ENCODE data around the gene TXLNA. TPM values are rescaled to one million over a fixed set of nuclear protein-coding genes. Genes with fewer than 3 reads are reported as not detected.
"Not testable (repeated sequence)": the region's sequence is repeated elsewhere in the genome, so short reads cannot be mapped to it uniquely, and the experiment has no call there.

TXLNA gene
- 10.5 TPM for total RNA-seq

DNA sequence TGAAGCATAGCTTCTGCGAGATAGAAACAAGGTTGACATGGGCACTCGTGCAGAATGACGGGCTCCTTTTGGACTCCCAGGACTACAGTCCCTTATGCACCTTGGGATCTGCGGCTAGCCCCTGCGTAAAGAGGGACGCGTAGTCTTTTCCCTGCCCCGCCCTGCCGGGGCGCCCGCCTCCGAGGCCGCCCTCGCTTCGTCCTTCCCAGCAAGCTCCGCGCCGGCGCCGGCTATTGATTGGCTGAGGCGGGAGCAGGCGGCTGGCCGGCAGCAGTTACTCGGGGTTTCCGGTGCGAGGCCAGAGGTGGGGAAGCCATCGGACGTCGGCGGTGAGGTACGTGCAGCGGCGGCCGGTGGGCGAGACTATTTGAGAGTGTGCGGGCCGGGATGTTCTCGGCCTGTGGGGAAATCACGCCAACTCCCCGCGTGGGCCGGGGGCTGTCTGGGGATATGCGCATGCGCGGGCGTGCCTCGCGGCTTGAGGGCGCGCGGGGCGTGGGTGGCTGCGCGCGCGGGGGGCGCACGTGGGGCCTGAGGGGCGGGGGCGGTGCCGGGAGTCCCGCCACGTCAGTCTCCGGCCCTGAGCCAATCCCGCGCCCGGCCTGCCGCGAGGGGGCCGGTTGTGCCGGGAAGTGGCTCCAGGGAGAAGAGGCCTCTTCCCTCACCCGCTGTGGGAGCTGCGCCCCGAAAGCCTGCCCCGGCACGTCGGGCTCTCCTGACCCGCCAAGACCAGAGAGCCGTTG is at the start of gene TXLNA:
TSS of gene TXLNA (plus strand) at position 233 of the 743 bp plus-strand sequence. CDS start 671 bp downstream, outside the sequence.
- Histone ChIP-seq H3K27me3 (ENCODE audit: insufficient read depth, low read length) (no peaks in the 10 kb centered on the region), H3K4me1 (ENCODE audit: insufficient read depth, low read length) (peaks cover 39% of the 10 kb centered on the region), H3K9me3 (ENCODE audit: low read depth, low read length) (no peaks in the 10 kb centered on the region), H3K4me3 (ENCODE audit: low read length) (peak within 1 kb of the TSS; percentile 73)

DNA sequence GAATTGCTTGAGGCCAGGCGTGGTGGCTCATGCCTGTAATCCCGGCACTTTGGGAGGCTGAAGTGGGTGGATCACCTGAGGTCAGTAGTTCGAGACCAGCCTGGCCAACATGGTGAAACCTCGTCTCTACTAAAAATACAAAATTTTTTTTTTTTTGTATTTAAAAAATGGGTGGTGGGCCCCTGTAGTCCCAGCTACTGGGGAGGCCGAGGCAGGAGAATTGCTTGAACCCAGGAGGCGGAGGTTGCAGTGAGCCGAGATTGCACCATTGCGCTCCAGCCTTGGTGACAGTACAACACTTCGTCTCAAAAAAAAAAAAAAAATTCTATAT is 45.6 kb upstream of the TXLNA start:
- not testable (repeated sequence) for H3K4me3 ChIP-seq (ENCODE audit: low read length); H3K4me1 ChIP-seq (ENCODE audit: insufficient read depth, low read length); H3K9me3 ChIP-seq (ENCODE audit: low read depth, low read length); H3K27me3 ChIP-seq (ENCODE audit: insufficient read depth, low read length)

DNA sequence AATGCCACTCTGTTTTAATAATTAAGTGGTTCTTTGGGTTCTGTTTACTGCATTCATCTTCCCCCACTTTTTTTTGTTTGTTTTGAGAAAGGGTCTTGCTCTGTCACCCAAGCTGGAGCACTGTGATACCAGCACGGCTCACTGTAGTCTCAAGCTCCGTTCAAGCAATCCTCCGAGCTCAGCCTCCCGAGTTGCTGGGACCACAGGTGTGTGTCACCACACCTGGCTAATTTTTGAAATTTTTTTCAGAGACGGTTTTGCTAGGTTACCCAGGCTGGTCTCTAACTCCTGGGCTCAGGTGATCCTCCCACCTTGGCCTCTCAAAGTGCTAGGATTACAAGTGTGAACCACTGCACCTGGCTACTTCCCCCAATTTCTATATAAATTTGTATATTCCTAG is 42.4 kb upstream of the TXLNA start:
- no peaks in the 10 kb centered on the region for H3K27me3 ChIP-seq (ENCODE audit: insufficient read depth, low read length)
- no peaks in the 10 kb centered on the region for H3K9me3 ChIP-seq (ENCODE audit: low read depth, low read length)
- no peak overlapping the region for H3K4me3 ChIP-seq (ENCODE audit: low read length)
- peaks cover 5% of the 10 kb centered on the region for H3K4me1 ChIP-seq (ENCODE audit: insufficient read depth, low read length)

DNA sequence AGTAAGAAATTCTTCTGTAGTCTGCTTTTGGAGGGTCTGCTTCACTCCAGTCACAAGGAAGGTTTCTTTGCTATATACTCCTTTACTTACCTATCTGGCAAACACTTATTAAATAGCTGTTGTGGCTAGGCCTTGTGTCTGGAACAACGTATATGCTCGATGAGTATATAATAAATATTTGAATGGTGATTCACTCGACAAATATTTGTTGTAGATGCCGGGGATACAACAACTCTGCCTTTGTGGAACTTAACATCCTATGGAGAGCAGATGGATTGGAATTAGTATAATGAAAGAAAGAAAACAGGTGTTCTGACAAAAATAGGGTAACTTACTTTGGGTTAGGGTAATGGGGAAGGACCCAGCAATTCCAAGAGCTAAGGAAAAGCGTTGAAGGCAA is 40.5 kb upstream of the TXLNA start:
- Histone ChIP-seq H3K9me3 (ENCODE audit: low read depth, low read length) (no peaks in the 10 kb centered on the region), H3K4me1 (ENCODE audit: insufficient read depth, low read length) (peaks cover 5% of the 10 kb centered on the region), H3K27me3 (ENCODE audit: insufficient read depth, low read length) (no peaks in the 10 kb centered on the region), H3K4me3 (ENCODE audit: low read length) (no peak overlapping the region)

- peaks cover 5% of the 10 kb centered on the region for H3K4me1 ChIP-seq (ENCODE audit: insufficient read depth, low read length)
- no peaks in the 10 kb centered on the region for H3K27me3 ChIP-seq (ENCODE audit: insufficient read depth, low read length)
- no peaks in the 10 kb centered on the region for H3K9me3 ChIP-seq (ENCODE audit: low read depth, low read length)
Measured at GRCh38 chr1:32142446-32143301, 36.8 kb upstream of the TXLNA start.

DNA sequence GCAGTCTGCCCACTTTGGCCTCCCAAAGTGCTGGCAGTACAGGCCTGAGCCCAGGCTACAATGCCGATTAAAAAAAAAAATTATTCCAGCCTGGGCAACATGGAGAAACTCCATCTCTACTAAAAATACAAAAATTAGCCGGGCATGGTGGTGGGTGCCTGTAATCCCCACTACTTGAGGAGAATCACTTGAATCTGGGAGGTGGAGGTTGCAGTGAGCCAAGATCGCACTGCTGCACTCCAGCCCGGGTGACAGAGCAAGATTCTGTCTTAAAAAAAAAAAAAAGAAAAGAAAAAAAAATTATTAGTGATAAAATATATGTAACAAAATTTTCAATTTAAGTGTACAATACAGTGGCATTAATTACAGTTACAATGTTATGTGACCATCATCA is 36.2 kb upstream of the TXLNA start:
- not testable (repeated sequence) for H3K4me3 ChIP-seq (ENCODE audit: low read length); H3K4me1 ChIP-seq (ENCODE audit: insufficient read depth, low read length); H3K9me3 ChIP-seq (ENCODE audit: low read depth, low read length); H3K27me3 ChIP-seq (ENCODE audit: insufficient read depth, low read length)

More at GRCh38 chr1:32142446-32143301, 36.8 kb upstream of the TXLNA start:
- no peak overlapping the region for H3K4me3 ChIP-seq (ENCODE audit: low read length)

GRCh38 chr1:32144033-32144432 is 35.4 kb upstream of the TXLNA start:
- H3K4me3 ChIP-seq (ENCODE audit: low read length) = no peak overlapping the region
- no peaks in the 10 kb centered on the region for H3K9me3 ChIP-seq (ENCODE audit: low read depth, low read length)
- H3K27me3 ChIP-seq (ENCODE audit: insufficient read depth, low read length) = no peaks in the 10 kb centered on the region
- peaks cover 5% of the 10 kb centered on the region for H3K4me1 ChIP-seq (ENCODE audit: insufficient read depth, low read length)

- not testable (repeated sequence) for H3K27me3 ChIP-seq (ENCODE audit: insufficient read depth, low read length); H3K9me3 ChIP-seq (ENCODE audit: low read depth, low read length); H3K4me1 ChIP-seq (ENCODE audit: insufficient read depth, low read length); H3K4me3 ChIP-seq (ENCODE audit: low read length)
Measured at GRCh38 chr1:32147799-32148198, 31.7 kb upstream of the TXLNA start.

GRCh38 chr1:32150847-32151246 is 28.6 kb upstream of the TXLNA start:
- no peaks in the 10 kb centered on the region for H3K27me3 ChIP-seq (ENCODE audit: insufficient read depth, low read length)

GRCh38 chr1:32151319-32151787 is 28.1 kb upstream of the TXLNA start:
- no peaks in the 10 kb centered on the region for H3K27me3 ChIP-seq (ENCODE audit: insufficient read depth, low read length)
- H3K4me1 ChIP-seq (ENCODE audit: insufficient read depth, low read length) = no peaks in the 10 kb centered on the region
- H3K9me3 ChIP-seq (ENCODE audit: low read depth, low read length) = no peaks in the 10 kb centered on the region
- H3K4me3 ChIP-seq (ENCODE audit: low read length) = no peak overlapping the region

More at GRCh38 chr1:32150847-32151246, 28.6 kb upstream of the TXLNA start:
- no peak overlapping the region for H3K4me3 ChIP-seq (ENCODE audit: low read length)
- no peaks in the 10 kb centered on the region for H3K4me1 ChIP-seq (ENCODE audit: insufficient read depth, low read length)
- no peaks in the 10 kb centered on the region for H3K9me3 ChIP-seq (ENCODE audit: low read depth, low read length)

- Histone ChIP-seq H3K9me3 (ENCODE audit: low read depth, low read length) (no peaks in the 10 kb centered on the region), H3K4me1 (ENCODE audit: insufficient read depth, low read length) (no peaks in the 10 kb centered on the region), H3K27me3 (ENCODE audit: insufficient read depth, low read length) (no peaks in the 10 kb centered on the region), H3K4me3 (ENCODE audit: low read length) (no peak overlapping the region)
Measured at GRCh38 chr1:32159189-32159588, 20.3 kb upstream of the TXLNA start.

- Histone ChIP-seq H3K4me1 (ENCODE audit: insufficient read depth, low read length) (no peaks in the 10 kb centered on the region), H3K27me3 (ENCODE audit: insufficient read depth, low read length) (no peaks in the 10 kb centered on the region), H3K9me3 (ENCODE audit: low read depth, low read length) (no peaks in the 10 kb centered on the region), H3K4me3 (ENCODE audit: low read length) (no peak overlapping the region)
Measured at GRCh38 chr1:32163405-32163804, 16.1 kb upstream of the TXLNA start.

GRCh38 chr1:32165633-32166032 is 13.8 kb upstream of the TXLNA start:
- H3K4me3 ChIP-seq (ENCODE audit: low read length); H3K9me3 ChIP-seq (ENCODE audit: low read depth, low read length); H3K4me1 ChIP-seq (ENCODE audit: insufficient read depth, low read length); H3K27me3 ChIP-seq (ENCODE audit: insufficient read depth, low read length): not testable (repeated sequence)

DNA sequence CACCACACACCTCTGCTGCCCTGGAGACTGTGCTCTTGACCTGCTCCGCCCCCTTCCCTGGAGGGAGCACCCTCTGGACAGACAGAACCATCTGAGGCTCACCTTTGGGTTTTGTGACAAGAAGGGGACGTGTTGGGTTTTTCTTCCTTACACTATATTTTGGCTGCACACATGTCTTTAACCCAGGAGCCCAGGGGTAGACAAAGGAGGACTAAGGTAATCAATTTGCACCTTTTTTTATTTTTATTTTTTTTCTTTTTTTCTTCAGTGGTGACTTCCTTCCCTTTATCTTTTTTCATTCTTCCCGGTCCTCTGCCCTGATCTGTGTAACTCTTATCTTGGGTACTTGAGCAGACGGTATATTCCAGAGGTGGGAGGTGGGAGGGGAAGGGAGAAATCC is 8.5 kb upstream of the TXLNA start:
- H3K9me3 ChIP-seq (ENCODE audit: low read depth, low read length) = no peaks in the 10 kb centered on the region
- H3K4me1 ChIP-seq (ENCODE audit: insufficient read depth, low read length) = no peaks in the 10 kb centered on the region
- no peaks in the 10 kb centered on the region for H3K27me3 ChIP-seq (ENCODE audit: insufficient read depth, low read length)
- no peak overlapping the region for H3K4me3 ChIP-seq (ENCODE audit: low read length)

GRCh38 chr1:32172621-32173245 is 6.7 kb upstream of the TXLNA start:
- Histone ChIP-seq H3K9me3 (ENCODE audit: low read depth, low read length) (no peaks in the 10 kb centered on the region), H3K4me3 (ENCODE audit: low read length) (no peak overlapping the region), H3K4me1 (ENCODE audit: insufficient read depth, low read length) (no peaks in the 10 kb centered on the region), H3K27me3 (ENCODE audit: insufficient read depth, low read length) (no peaks in the 10 kb centered on the region)

Data from mononuclear cell (primary cell).